HEK293T (cell line): ENCODE data around the gene ATF7.

Experiments
- FOXK2 ChIP-seq: fragments of 450-650 bp; IDR thresholded peaks from 2 replicates; pipeline ENCODE4 v1.6.1; 2016; ENCODE audit warnings: mild to moderate bottlenecking
- NFRKB ChIP-seq: fragments of 450-650 bp; IDR thresholded peaks from 2 replicates; pipeline ENCODE4 v1.6.1; 2016; ENCODE audit warnings: mild to moderate bottlenecking, moderate library complexity

DNA sequence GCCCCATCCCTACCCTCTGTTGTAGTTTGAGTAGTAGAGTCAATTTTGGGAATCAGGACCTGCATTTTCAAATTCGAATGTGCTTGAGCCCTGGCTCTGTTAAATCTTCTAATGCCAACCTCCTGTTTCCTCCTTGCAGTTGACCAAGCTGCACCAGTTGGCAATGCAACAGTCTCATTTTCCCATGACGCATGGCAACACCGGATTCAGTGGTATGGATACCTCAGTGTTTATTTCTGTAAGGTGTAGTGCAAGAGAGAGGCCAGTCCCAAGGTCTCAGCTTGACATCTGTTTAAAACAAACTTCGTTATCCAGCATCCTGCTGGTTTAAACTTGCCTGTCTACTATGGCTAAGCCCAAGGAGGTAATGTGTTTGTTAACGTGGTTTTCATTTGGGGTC lies 159.1 kb downstream of the ATF7 start:
- TF ChIP-seq FOXK2 (no peak), NFRKB (no peak)
